ENCODE results near the gene CDH5. TPM values are rescaled to one million over a fixed set of nuclear protein-coding genes. Genes with fewer than 3 reads are reported as not detected.

Gene CDH5
- total and polyA plus RNA-seq, 2 donors (not counting 3 experiments of a cell fraction or from before 2014, with no cell fraction given), result 765 to 815 TPM

GRCh38 chr16:66429290-66429962 lies 62.9 kb downstream of the CDH5 start:
- intact Hi-C loops (cut with micrococcal nuclease) (loop anchor here (5.0 kb wide), 1 partner anchor 48 kb away; no protein-coding TSS in a partner anchor), dilution Hi-C loops (cut with MboI; ENCODE audit: extremely low pct_ligation_motif_present, low sequenced_read_pairs) (no loop called here)
- Histone ChIP-seq H3K9me3 (replicated peaks; ENCODE audit: control insufficient read depth, insufficient read depth, low read length) (no peaks in the 10 kb centered on the region), H3K27ac (ENCODE audit: insufficient read depth, low read depth, low read length) (no peak overlapping the region), H3K9ac (replicated peaks; ENCODE audit: extremely low read depth, insufficient read depth, low read length) (no peak overlapping the region), H3K36me3 (ENCODE audit: control insufficient read depth in 2 of 2, extremely low read depth in 1 of 2, insufficient read depth in 2 of 2, low read length in 2 of 2) (no peaks in the 10 kb centered on the region), H3K27me3 (ENCODE audit: control insufficient read depth in 2 of 2, insufficient read depth in 2 of 2, low read length in 2 of 2) (peaks cover 57 to 67% of the 10 kb centered on the region in 2 experiments), H3K9me1 (replicated peaks; ENCODE audit: control insufficient read depth, extremely low read depth, insufficient read depth, low read length) (no peaks in the 10 kb centered on the region), H4K20me1 (replicated peaks; ENCODE audit: control insufficient read depth, extremely low read depth, insufficient read depth, low read length) (no peaks in the 10 kb centered on the region), H3K4me2 (ENCODE audit: insufficient read depth, low read length) (no peak overlapping the region), H3K79me2 (ENCODE audit: control insufficient read depth, insufficient read depth, low read length) (no peaks in the 10 kb centered on the region), H3K4me3 (replicated peaks in 1 of 3; ENCODE audit: insufficient read depth in 1 of 3, low read depth in 1 of 3, low read length in 3 of 3) (no peak overlapping the region), H3K4me1 (ENCODE audit: control insufficient read depth, extremely low read depth, insufficient read depth, low read length) (peaks cover 2% of the 10 kb centered on the region), H2AFZ (ENCODE audit: low read depth, low read length) (no peak overlapping the region)
- FAIRE-seq (no peak), DNase-seq (ENCODE audit: low read depth, low spot score) (no peak)
- TF ChIP-seq EZH2 (IDR thresholded peaks at IDR 0.05; ENCODE audit: borderline replicate concordance, low read depth, low read length, severe bottlenecking) (no peak), POLR2A (IDR thresholded peaks at IDR 0.05; ENCODE audit: low read depth, low read length) (no peak), JUN (IDR thresholded peaks at IDR 0.05; ENCODE audit: borderline replicate concordance, insufficient read depth, insufficient read length, low read depth) (no peak), MYC (IDR thresholded peaks at IDR 0.05; ENCODE audit: low read depth, low read length) (no peak), POLR2AphosphoS5 (IDR thresholded peaks at IDR 0.05; ENCODE audit: insufficient read depth, low read depth, low read length) (no peak), CTCF (IDR thresholded peaks at IDR 0.05; ENCODE audit: extremely low read depth in 1 of 2, insufficient read depth in 1 of 2, low read depth in 1 of 2, low read length in 2 of 2) (peak in 1 of 2 donors; percentile 2), MAX (IDR thresholded peaks at IDR 0.05; ENCODE audit: insufficient read depth, insufficient read length) (no peak)
- CTCF ChIA-PET, result interaction anchor here (1.2 to 1.7 kb wide), 4 partner anchors 9 to 85 kb away, joined by 3 to 6 read pairs (median 4); no protein-coding TSS in a partner anchor
- no TSS peak for BruUV-seq (replicated peaks)
- POLR2A ChIA-PET, result no interaction called here

Data from endothelial cell of umbilical vein (primary cell).